Renal cortex interstitium (tissue), 3 donors: ENCODE data around the gene DNAJB7. TPM values are rescaled to one million over a fixed set of nuclear protein-coding genes. Genes with fewer than 3 reads are reported as not detected.

Experiments used
- polyA plus RNA-seq, 3 donors: library from polyadenylated mRNA; unstranded; fragments of 120-200 nt; gene quantifications; one replicate each; pipeline ENCODE4 v1.2.1, GENCODE V29; 2013; ENCODE audit not compliant: insufficient read length in 3 of 3

DNAJB7 gene
- polyA plus RNA-seq, 3 donors, result 0.29 to 1.0 (median 0.31) TPM

Other genes with a start within 250 kb of the DNAJB7 start
- 10 to 100 TPM; 19.2 to 29.6 (median 25.9) TPM for gene MRTFA, start 225.4 kb downstream of the DNAJB7 start, polyA plus RNA-seq
- gene MCHR1, start 182.6 kb downstream of the DNAJB7 start, polyA plus RNA-seq, result under 1 TPM; 0.26 to 0.47 (median 0.28) TPM
- 10 to 100 TPM; 34.3 to 42.1 (median 34.7) TPM for gene SLC25A17, start 42.8 kb downstream of the DNAJB7 start, polyA plus RNA-seq
- gene ST13, start 5.5 kb downstream of the DNAJB7 start, polyA plus RNA-seq, result 100 to 1,000 TPM; 616 to 727 (median 645) TPM
- 10 to 100 TPM; 17.6 to 29.1 (median 20.3) TPM for gene XPNPEP3, start 5.0 kb downstream of the DNAJB7 start, polyA plus RNA-seq
- gene RBX1, start 89.3 kb upstream of the DNAJB7 start, polyA plus RNA-seq, result 10 to 100 TPM; 62.6 to 76.6 (median 75.4) TPM
- gene EP300, start 230.5 kb upstream of the DNAJB7 start, polyA plus RNA-seq, result 10 to 100 TPM; 64.8 to 79.5 (median 67.3) TPM